Nephron progenitor cell (in vitro differentiated cells): ENCODE measurements around the gene CCDC179.

ENCODE experiments used
- DNase-seq: peaks from one replicate; pipeline ENCODE4 v3.0.0; 2021
- H3K27ac Mint-ChIP-seq: 2 replicates; pipeline ENCODE4 v1.8.0; 2021; ENCODE audit warnings: mild to moderate bottlenecking, moderate library complexity, mixed read lengths
- H3K27me3 Mint-ChIP-seq: 2 replicates; pipeline ENCODE4 v1.8.0; 2021; ENCODE audit warnings: mild to moderate bottlenecking, low read depth, mixed read lengths; ENCODE audit not compliant: poor library complexity
- H3K36me3 Mint-ChIP-seq: 2 replicates; pipeline ENCODE4 v1.8.0; 2021; ENCODE audit warnings: low read depth, mixed read lengths
- H3K4me1 Mint-ChIP-seq: 2 replicates; pipeline ENCODE4 v1.8.0; 2021; ENCODE audit warnings: mixed read lengths
- H3K4me3 Mint-ChIP-seq: 2 replicates; pipeline ENCODE4 v1.8.0; 2021; ENCODE audit warnings: mild to moderate bottlenecking, moderate library complexity, mixed read lengths
- H3K9me3 Mint-ChIP-seq: 2 replicates; pipeline ENCODE4 v1.8.0; 2021; ENCODE audit warnings: mild to moderate bottlenecking, moderate library complexity, mixed read lengths
- TF ChIP-seq, protein P1 (sequence below): fragments of 200-600 bp; sonication (generic); IDR thresholded peaks from 2 replicates; pipeline ENCODE4 v1.5.0; 2021; ENCODE audit warnings: antibody characterized with exemption

Gene CCDC179

DNA sequence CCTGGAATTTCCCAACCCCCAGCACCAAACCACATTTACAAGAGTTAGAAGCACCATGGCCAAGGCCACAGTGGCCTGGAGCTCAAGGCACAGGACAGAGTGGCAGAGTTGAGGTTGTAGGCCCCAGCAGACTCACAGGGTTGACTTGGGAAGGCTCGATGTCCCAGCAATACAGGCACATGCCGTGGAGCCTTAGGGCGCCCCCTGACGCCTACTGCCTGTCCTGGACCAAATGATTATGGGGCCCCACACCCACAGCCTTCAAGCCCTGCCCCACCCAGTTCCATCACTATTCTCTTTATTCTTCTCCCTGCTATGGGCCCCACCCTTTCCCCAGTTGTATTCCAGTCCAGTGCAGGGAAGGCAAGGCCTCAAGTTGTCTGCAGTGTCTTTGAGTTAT, at the start of gene CCDC179:
TSS of gene CCDC179 (minus strand) at position 234 of the 400 bp plus-strand sequence. CDS start at position 181, 53 bp downstream.
- Mint-ChIP-seq H3K36me3 (no peaks in the 10 kb centered on the region), H3K27ac (no peak within 1 kb of the TSS), H3K9me3 (no peaks in the 10 kb centered on the region)

DNA sequence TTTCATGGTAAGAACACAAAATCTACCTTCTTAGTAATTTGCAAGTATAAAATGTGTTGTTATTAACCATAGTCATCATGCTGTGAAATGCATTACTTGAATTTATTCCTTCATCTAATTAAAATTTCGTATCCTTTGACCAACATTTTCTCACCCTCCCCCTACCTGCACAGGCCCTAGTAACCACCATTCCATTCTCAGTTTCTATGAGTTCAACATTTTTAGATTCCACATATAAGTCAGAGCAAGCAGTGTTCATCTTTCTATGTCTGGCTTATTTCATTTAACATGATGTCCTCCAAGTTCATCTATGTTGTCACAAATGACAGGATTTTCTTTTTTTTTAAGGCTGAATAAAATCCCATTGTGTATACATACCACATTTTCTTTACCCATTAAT, 43.5 kb upstream of the CCDC179 start:
- no peaks in the 10 kb centered on the region for H3K27me3 Mint-ChIP-seq
- no peak overlapping the region for H3K27ac Mint-ChIP-seq
- H3K9me3 Mint-ChIP-seq: no peaks in the 10 kb centered on the region
- TF ChIP-seq, protein P1, sequence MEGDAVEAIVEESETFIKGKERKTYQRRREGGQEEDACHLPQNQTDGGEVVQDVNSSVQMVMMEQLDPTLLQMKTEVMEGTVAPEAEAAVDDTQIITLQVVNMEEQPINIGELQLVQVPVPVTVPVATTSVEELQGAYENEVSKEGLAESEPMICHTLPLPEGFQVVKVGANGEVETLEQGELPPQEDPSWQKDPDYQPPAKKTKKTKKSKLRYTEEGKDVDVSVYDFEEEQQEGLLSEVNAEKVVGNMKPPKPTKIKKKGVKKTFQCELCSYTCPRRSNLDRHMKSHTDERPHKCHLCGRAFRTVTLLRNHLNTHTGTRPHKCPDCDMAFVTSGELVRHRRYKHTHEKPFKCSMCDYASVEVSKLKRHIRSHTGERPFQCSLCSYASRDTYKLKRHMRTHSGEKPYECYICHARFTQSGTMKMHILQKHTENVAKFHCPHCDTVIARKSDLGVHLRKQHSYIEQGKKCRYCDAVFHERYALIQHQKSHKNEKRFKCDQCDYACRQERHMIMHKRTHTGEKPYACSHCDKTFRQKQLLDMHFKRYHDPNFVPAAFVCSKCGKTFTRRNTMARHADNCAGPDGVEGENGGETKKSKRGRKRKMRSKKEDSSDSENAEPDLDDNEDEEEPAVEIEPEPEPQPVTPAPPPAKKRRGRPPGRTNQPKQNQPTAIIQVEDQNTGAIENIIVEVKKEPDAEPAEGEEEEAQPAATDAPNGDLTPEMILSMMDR: no peak
- H3K4me3 Mint-ChIP-seq: no peak overlapping the region
- no peak for DNase-seq
- no peaks in the 10 kb centered on the region for H3K36me3 Mint-ChIP-seq
- no peaks in the 10 kb centered on the region for H3K4me1 Mint-ChIP-seq

More for the DNA sequence above, at the start of gene CCDC179:
- Mint-ChIP-seq H3K27me3 (peaks cover 4% of the 10 kb centered on the region), H3K4me1 (no peaks in the 10 kb centered on the region), H3K4me3 (no peak within 1 kb of the TSS)
- TF ChIP-seq, protein P1: no peak
- DNase-seq: no peak

DNA sequence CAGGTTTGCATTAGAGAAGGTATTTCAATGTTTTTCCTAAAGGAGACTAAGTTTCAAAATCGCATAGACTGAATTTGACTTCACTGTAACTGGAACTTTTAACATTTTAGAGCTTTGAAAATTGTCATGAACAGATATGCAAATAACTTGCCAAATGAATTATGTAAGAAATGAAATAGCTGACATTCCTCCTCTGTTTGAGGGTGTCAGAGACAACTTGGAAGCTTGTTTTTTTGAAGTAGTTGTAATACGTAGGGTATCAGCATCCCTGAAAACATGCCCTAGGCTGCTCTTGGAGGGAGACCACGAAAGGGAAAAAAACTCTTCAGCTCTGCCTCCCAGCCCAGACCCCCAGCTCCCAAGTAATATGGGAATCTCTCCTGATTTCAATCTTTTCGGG, 41.3 kb upstream of the CCDC179 start:
- H3K4me1 Mint-ChIP-seq: no peaks in the 10 kb centered on the region
- TF ChIP-seq, protein P1: no peak
- no peak overlapping the region for H3K4me3 Mint-ChIP-seq
- H3K36me3 Mint-ChIP-seq: no peaks in the 10 kb centered on the region
- H3K9me3 Mint-ChIP-seq: no peaks in the 10 kb centered on the region
- no peak overlapping the region for H3K27ac Mint-ChIP-seq
- DNase-seq: no peak
- H3K27me3 Mint-ChIP-seq: peaks cover 5% of the 10 kb centered on the region

DNA sequence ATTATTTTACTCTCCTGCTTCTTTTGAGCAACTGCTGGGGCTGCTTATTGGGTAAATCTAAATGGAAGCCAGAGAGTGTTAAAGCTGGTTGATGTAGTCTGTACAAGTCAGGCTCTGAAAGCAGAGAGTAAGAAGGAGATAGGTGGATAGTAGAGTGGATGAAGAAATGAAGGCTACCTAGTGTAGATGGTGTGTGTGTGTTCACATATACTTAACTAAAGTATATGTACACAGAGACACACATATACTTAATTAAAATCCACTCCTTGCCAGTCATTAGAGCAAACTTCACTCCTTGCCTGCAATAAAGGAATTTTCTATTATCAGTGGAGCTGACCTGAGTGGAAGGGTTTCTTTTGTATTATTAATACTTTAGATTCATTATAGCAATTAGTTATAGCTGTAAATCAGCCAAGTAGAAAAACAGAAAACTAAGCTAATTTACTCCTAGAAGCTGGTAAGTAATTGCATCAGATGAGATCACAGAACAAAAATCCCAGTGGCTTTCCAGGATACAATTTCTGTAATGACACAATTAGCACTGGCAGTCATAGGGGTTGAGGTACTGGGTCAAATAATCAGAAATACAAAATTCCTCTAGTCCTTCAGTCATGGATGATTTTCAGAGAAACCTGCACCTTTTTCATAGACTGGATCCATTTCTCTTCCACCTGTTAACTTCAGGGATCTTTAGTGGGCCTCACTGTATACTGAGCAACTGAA, 40.7 kb upstream of the CCDC179 start:
- no peaks in the 10 kb centered on the region for H3K4me1 Mint-ChIP-seq
- no peak overlapping the region for H3K4me3 Mint-ChIP-seq
- no peak overlapping the region for H3K27ac Mint-ChIP-seq
- peaks cover 10% of the 10 kb centered on the region for H3K27me3 Mint-ChIP-seq
- no peaks in the 10 kb centered on the region for H3K9me3 Mint-ChIP-seq
- TF ChIP-seq, protein P1: no peak
- no peak for DNase-seq
- H3K36me3 Mint-ChIP-seq: no peaks in the 10 kb centered on the region

DNA sequence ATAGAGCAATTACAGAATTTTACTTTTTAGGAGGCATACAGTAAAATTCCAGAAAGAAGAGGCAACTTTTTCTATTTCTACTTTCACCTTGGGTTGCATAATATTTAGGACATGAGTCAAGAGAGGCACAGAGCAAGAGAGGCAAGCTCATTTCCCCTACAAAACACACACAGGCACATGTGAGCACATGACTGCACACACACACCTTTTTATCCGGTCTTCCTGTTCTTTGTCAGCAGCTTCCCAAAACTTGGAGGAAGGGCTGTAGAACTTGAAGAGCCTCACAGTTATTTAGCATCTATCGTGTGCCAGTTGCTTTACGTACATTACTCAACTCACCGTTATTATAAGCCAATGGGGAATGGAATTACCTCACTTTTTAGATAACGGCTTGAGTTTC, 37.8 kb upstream of the CCDC179 start:
- Mint-ChIP-seq H3K9me3 (no peaks in the 10 kb centered on the region), H3K27ac (no peak overlapping the region), H3K4me3 (no peak overlapping the region), H3K36me3 (no peaks in the 10 kb centered on the region), H3K4me1 (no peaks in the 10 kb centered on the region), H3K27me3 (peaks cover 10% of the 10 kb centered on the region)
- DNase-seq: no peak
- TF ChIP-seq, protein P1: no peak

DNA sequence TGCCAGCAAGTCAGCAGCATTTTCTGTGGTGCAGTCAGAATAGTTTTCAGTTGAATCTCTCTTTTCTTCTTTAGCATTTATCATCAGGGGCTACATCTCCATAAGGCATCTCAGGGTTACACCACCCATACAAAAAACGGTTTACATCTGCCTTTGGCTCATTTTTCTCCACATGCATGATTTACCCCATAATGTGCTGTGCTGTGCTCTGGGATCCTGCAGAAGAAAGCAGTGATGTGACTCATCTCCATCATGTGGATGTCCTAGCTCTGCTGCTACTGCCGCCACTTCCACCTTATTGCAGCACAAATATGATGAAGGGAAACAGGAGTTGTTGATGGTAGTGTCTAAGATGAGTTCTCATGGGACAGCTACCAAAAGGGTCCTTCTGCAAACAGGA, 30.0 kb upstream of the CCDC179 start:
- H3K4me1 Mint-ChIP-seq: no peaks in the 10 kb centered on the region
- H3K27me3 Mint-ChIP-seq: peaks cover 4% of the 10 kb centered on the region
- no peak overlapping the region for H3K4me3 Mint-ChIP-seq
- TF ChIP-seq, protein P1: no peak
- H3K9me3 Mint-ChIP-seq: no peaks in the 10 kb centered on the region
- H3K36me3 Mint-ChIP-seq: no peaks in the 10 kb centered on the region
- no peak for DNase-seq
- no peak overlapping the region for H3K27ac Mint-ChIP-seq
